Astrocyte (in vitro differentiated cells and primary cell): ENCODE measurements around the gene NAV2. TPM values are rescaled to one million over a fixed set of nuclear protein-coding genes. Genes with fewer than 3 reads are reported as not detected.

ENCODE experiments used
- DNase-seq: peaks from one replicate; pipeline ENCODE4 v3.0.0-alpha.2; 2010; ENCODE audit warnings: low read depth
- FAIRE-seq: peaks from 2 replicates; lab custom pipeline; 2011; peaks lifted over from hg19 to GRCh38; lab: Jason Lieb, UNC
- H2AFZ ChIP-seq: 2 replicates; pipeline ENCODE4 v1.6.0; 2012; ENCODE audit warnings: low read depth, low read length, inconsistent platforms
- H3K27ac ChIP-seq: 2 replicates; pipeline ENCODE4 v1.5.1; 2011; ENCODE audit warnings: low read depth, low read length, inconsistent platforms
- H3K27me3 ChIP-seq: 2 replicates; pipeline ENCODE4 v1.6.0; 2011; ENCODE audit warnings: low read length, inconsistent platforms; ENCODE audit not compliant: insufficient read depth
- H3K36me3 ChIP-seq: 2 replicates; pipeline ENCODE4 v1.5.1; 2011; ENCODE audit warnings: low read length, inconsistent platforms; ENCODE audit not compliant: insufficient read depth
- H3K4me1 ChIP-seq: 2 replicates; pipeline ENCODE4 v1.5.1; 2011; ENCODE audit warnings: low read length, inconsistent platforms; ENCODE audit not compliant: insufficient read depth
- H3K4me2 ChIP-seq: 2 replicates; pipeline ENCODE4 v1.6.0; 2012; ENCODE audit warnings: low read length, inconsistent platforms
- H3K4me3 ChIP-seq: 2 replicates; pipeline ENCODE4 v1.5.1; 2011; ENCODE audit warnings: low read depth, mild to moderate bottlenecking, low read length, inconsistent platforms; ENCODE audit not compliant: insufficient read depth
- H3K79me2 ChIP-seq: 2 replicates; pipeline ENCODE4 v1.6.0; 2012; ENCODE audit warnings: mild to moderate bottlenecking, low read length, inconsistent platforms; ENCODE audit not compliant: insufficient read depth
- H3K9ac ChIP-seq: 2 replicates; pipeline ENCODE4 v1.6.0; 2012; ENCODE audit warnings: mild to moderate bottlenecking, low read length, inconsistent platforms
- H3K9me3 ChIP-seq: 2 replicates; pipeline ENCODE4 v1.5.1; 2012; ENCODE audit warnings: low read depth, mild to moderate bottlenecking, low read length, inconsistent platforms; ENCODE audit not compliant: insufficient read depth
- H4K20me1 ChIP-seq: 2 replicates; pipeline ENCODE4 v1.6.0; 2012; ENCODE audit warnings: low read length, inconsistent platforms; ENCODE audit not compliant: insufficient read depth
- H3K27ac Mint-ChIP-seq: one replicate; pipeline ENCODE4 v1.8.0; 2021; ENCODE audit warnings: mild to moderate bottlenecking, mixed read lengths; ENCODE audit not compliant: unreplicated experiment
- H3K27me3 Mint-ChIP-seq: one replicate; pipeline ENCODE4 v1.8.0; 2021; ENCODE audit warnings: low read depth, mixed read lengths; ENCODE audit not compliant: unreplicated experiment
- H3K36me3 Mint-ChIP-seq: one replicate; pipeline ENCODE4 v1.8.0; 2021; ENCODE audit warnings: low read depth, mixed read lengths; ENCODE audit not compliant: unreplicated experiment
- H3K4me1 Mint-ChIP-seq: one replicate; pipeline ENCODE4 v1.8.0; 2021; ENCODE audit warnings: low read depth, mixed read lengths; ENCODE audit not compliant: unreplicated experiment
- H3K4me3 Mint-ChIP-seq: one replicate; pipeline ENCODE4 v1.8.0; 2021; ENCODE audit warnings: mild to moderate bottlenecking, moderate library complexity, mixed read lengths; ENCODE audit not compliant: unreplicated experiment
- H3K9me3 Mint-ChIP-seq: one replicate; pipeline ENCODE4 v1.8.0; 2021; ENCODE audit warnings: mild to moderate bottlenecking, mixed read lengths; ENCODE audit not compliant: unreplicated experiment
- EZH2 ChIP-seq: IDR thresholded peaks from 2 replicates; pipeline ENCODE4 v1.6.1; 2012; ENCODE audit warnings: mild to moderate bottlenecking, low read length, inconsistent platforms; ENCODE audit not compliant: insufficient read depth
- total RNA-seq: library from RNA; stranded (reverse); gene quantifications from 2 replicates; pipeline ENCODE4 v1.2.1, GENCODE V29; 2021
- TF ChIP-seq, protein P1 (sequence below): IDR thresholded peaks from 2 replicates; pipeline ENCODE4 v1.5.1; 2011; ENCODE audit warnings: low read depth, mild to moderate bottlenecking, inconsistent platforms, low read length, moderate library complexity; ENCODE audit not compliant: insufficient read depth

The NAV2 gene
- total RNA-seq, 1 donor from 2014 or later, result 20.6 TPM

GRCh38 chr11:19766810-19767209 lies 54.2 kb downstream of the NAV2 start:
- H3K36me3 ChIP-seq, result no peaks in the 10 kb centered on the region
- no peak overlapping the region for H3K9ac ChIP-seq
- H3K4me2 ChIP-seq, result no peak overlapping the region
- H4K20me1 ChIP-seq, result peaks cover 88% of the 10 kb centered on the region
- H3K27ac ChIP-seq, result no peak overlapping the region
- no peak overlapping the region for H2AFZ ChIP-seq
- H3K4me3 ChIP-seq, result no peak overlapping the region
- no peak overlapping the region for H3K4me3 Mint-ChIP-seq
- no peak overlapping the region for H3K27ac Mint-ChIP-seq
- H3K4me1 Mint-ChIP-seq, result peaks cover 6% of the 10 kb centered on the region
- no peaks in the 10 kb centered on the region for H3K9me3 ChIP-seq
- FAIRE-seq (no peak), DNase-seq (no peak)
- no peaks in the 10 kb centered on the region for H3K79me2 ChIP-seq
- peaks cover 44% of the 10 kb centered on the region for H3K27me3 Mint-ChIP-seq
- no peaks in the 10 kb centered on the region for H3K9me3 Mint-ChIP-seq
- peaks cover 10% of the 10 kb centered on the region for H3K4me1 ChIP-seq
- H3K27me3 ChIP-seq, result peaks cover 54% of the 10 kb centered on the region
- no peaks in the 10 kb centered on the region for H3K36me3 Mint-ChIP-seq
- TF ChIP-seq, protein P1, sequence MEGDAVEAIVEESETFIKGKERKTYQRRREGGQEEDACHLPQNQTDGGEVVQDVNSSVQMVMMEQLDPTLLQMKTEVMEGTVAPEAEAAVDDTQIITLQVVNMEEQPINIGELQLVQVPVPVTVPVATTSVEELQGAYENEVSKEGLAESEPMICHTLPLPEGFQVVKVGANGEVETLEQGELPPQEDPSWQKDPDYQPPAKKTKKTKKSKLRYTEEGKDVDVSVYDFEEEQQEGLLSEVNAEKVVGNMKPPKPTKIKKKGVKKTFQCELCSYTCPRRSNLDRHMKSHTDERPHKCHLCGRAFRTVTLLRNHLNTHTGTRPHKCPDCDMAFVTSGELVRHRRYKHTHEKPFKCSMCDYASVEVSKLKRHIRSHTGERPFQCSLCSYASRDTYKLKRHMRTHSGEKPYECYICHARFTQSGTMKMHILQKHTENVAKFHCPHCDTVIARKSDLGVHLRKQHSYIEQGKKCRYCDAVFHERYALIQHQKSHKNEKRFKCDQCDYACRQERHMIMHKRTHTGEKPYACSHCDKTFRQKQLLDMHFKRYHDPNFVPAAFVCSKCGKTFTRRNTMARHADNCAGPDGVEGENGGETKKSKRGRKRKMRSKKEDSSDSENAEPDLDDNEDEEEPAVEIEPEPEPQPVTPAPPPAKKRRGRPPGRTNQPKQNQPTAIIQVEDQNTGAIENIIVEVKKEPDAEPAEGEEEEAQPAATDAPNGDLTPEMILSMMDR, result no peak
- TF ChIP-seq EZH2, result no peak

DNA sequence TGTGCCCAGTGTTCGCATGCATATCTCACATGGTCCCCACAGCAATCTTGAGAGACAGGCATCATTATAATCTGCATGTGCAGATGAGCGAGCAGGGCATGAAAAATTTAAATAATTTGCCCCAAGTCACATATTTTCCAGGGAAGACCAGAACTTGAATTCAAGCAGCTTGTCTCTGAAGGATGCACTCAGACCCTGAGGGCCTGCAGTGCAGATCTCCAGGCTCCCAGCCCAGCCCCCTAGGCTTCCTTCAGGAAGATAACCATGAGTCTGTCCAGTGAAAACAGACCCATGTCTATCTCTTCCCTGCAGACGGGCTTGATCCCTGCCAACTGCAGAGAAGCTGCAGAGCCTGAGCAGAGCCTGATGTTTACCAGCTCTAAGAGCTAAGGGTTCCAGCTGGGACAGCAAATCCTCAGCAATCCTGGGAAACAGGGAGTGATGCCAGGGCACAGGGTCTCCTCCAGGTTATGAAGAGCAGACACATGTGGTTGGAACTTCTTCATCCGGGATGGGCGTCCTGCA lies 55.1 kb downstream of the NAV2 start:
- TF ChIP-seq, protein P1, result no peak
- TF ChIP-seq EZH2, result no peak
- Mint-ChIP-seq H3K36me3 (no peaks in the 10 kb centered on the region), H3K4me1 (peaks cover 11% of the 10 kb centered on the region), H3K27me3 (peaks cover 40% of the 10 kb centered on the region), H3K27ac (no peak overlapping the region), H3K9me3 (no peaks in the 10 kb centered on the region), H3K4me3 (no peak overlapping the region)
- Histone ChIP-seq H3K4me2 (no peak overlapping the region), H3K27me3 (peaks cover 59% of the 10 kb centered on the region), H3K79me2 (no peaks in the 10 kb centered on the region), H3K9me3 (no peaks in the 10 kb centered on the region), H3K9ac (no peak overlapping the region), H4K20me1 (peaks cover 96% of the 10 kb centered on the region), H3K4me1 (peaks cover 10% of the 10 kb centered on the region), H3K4me3 (no peak overlapping the region), H2AFZ (no peak overlapping the region), H3K36me3 (no peaks in the 10 kb centered on the region), H3K27ac (no peak overlapping the region)
- DNase-seq, result no peak
- no peak for FAIRE-seq

DNA sequence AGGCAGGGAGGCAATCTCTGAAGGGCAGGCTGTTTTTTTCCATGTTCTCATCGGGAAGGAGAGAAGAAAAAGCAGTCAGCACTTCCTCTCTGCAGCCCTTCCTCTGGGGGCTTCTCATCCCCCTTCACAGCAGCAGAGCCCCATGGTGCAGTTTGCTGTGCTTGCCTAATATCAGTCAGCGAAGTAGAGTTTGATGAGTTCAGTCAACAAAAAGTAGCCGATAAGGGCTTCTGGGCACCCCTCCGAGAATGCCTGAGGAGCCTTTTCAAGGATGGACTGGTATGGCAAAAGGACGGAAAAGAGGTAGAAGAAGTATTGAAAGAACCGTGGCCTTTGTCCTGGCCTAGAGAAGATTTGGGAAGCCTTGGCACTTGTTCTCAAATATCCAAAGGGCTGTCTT lies 55.6 kb downstream of the NAV2 start:
- H3K4me3 ChIP-seq, result no peak overlapping the region
- TF ChIP-seq EZH2, result no peak
- TF ChIP-seq, protein P1, result no peak
- Mint-ChIP-seq H3K36me3 (no peaks in the 10 kb centered on the region), H3K4me1 (peaks cover 15% of the 10 kb centered on the region), H3K27me3 (peaks cover 36% of the 10 kb centered on the region), H3K9me3 (no peaks in the 10 kb centered on the region), H3K4me3 (no peak overlapping the region), H3K27ac (no peak overlapping the region)
- no peaks in the 10 kb centered on the region for H3K36me3 ChIP-seq
- H4K20me1 ChIP-seq, result peaks cover 96% of the 10 kb centered on the region
- H3K9ac ChIP-seq, result no peak overlapping the region
- H2AFZ ChIP-seq, result no peak overlapping the region
- DNase-seq, result no peak
- peaks cover 10% of the 10 kb centered on the region for H3K4me1 ChIP-seq
- H3K27ac ChIP-seq, result no peak overlapping the region
- H3K79me2 ChIP-seq, result no peaks in the 10 kb centered on the region
- H3K27me3 ChIP-seq, result peaks cover 60% of the 10 kb centered on the region
- FAIRE-seq, result no peak
- no peak overlapping the region for H3K4me2 ChIP-seq
- H3K9me3 ChIP-seq, result no peaks in the 10 kb centered on the region
